HG03378 (cell line): ENCODE measurements around the gene NTM.

Experiments
- ATAC-seq: cut with Tn5 transposase; IDR thresholded peaks from one replicate; pipeline ENCODE4 v1.9.1; 2021; ENCODE audit warnings: mild to moderate bottlenecking, moderate library complexity; ENCODE audit not compliant: unreplicated experiment

The NTM gene

DNA sequence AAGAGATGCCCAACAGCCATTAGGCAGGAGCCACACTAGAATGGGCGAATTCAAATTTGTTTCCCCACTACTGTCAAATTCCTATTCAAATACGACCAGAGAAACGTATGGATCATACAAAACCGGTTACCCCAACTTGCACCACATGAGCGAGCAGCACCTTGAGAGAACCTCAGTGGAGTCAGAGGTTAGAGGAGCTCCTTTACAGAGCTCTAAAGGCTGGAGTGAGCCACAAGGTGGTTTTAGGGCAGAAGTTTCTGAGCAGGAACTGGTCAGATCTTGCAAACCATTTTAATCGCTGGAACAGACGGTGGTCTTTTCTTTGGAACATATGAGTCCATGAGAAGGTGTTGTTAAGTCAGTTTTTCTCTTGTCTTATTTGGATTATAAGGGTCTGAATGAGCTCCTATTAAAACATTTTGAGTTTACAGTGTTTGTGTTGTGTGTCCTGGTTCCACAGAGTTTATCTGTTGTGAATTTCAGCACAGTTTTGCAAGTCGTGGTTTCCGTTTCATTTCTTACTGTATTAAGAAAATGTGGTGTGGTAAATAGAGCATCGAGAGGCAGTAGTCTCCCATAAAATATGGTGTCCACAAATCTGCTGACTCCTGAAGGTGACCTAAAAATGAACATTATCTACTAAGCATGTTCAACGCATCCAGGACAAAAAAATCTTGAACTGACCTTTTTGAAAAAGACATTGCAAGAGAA lies 471.7 kb downstream of the NTM start:
- ATAC-seq = no peak

DNA sequence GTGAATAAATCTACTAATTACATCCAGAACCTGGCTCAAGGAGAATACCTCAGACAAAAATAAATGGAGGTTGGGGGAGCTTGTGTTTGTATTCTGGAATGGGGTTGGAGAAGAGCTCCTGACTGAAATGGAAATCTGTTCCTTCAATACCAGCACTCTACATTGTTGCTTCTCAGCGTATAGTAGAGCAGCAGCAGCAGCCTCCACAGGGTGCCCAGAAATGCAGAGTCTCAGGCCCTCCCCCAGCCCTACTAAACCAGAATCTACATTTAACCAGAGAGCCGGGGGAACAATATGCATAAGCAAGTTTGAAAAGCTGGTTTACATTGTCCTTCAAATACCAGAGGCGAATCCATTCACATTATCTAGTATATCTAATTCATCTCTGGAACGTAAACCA lies 474.8 kb downstream of the NTM start:
- ATAC-seq = no peak

DNA sequence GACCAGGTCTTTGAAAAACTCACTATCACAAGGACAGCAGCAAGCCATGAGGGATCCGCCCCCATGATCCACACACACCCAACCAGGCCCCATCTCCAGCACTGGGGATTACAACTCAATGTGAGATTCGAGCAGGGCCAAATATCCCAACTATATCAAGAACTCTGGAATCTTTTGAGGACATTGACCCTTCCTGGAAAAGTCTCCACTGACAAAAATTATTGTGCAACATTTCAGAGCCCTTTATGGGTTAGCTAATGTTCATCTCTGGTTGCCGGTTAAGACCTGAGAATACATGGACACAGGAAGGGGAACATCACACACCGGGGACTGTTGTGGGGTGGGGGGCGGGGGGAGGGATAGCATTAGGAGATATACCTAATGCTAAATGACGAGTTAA lies 479.1 kb downstream of the NTM start:
- no peak for ATAC-seq

DNA sequence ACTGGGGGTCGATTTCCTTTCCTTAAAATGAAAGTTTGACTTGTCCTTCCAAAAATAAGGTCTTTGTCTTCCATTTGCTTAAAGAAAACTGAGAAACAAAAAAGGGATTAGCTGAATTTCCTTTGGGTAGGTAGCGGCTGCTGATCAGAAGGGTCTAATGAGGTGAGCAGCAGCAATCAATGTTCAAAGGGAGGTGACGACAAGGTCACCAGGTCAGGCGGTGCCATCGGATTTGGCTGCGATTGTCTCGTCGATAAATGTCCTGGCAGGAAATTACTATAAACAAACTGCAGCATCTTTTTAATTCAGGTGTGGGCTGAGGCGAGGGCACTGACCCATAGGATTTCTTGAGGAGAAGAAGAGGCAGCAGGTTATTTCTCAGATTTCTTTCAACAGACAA lies 480.1 kb downstream of the NTM start:
- no peak for ATAC-seq

DNA sequence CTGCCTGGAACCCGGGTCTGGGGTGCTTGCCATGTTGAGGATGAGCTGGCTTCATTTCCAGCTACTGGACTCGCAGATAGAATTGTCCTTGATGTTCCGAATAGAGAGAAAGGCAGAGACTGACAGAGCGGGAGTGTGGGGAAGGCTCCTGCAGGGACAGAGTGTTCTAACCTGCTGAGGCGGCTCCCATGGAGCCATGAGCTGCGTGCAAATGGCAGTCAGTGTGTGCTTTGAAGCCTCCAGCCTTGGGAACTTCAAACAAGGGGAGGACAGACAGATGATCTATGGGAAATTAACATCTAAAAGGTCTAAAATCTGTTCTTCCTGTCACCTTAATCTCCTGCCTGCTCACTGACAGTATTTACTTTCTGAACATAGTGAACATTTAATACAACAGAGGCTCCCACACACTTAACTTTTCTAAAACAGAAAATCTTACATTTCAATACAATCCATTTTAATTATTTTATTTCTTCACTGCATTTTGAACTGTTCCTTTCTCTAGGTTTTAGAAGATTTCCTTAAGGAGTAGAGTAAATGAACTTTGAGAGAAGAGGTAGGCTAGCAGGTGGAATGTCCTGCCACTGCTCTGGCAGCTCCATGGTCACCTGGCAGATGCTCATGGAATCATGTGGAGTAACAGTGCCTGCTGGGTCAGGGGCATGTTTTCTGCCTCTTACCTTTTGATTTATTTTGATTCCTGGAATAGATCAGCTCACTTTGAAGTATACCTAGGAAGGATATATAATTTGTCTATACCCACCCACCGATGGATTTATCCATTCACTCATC lies 481.7 kb downstream of the NTM start:
- no peak for ATAC-seq

DNA sequence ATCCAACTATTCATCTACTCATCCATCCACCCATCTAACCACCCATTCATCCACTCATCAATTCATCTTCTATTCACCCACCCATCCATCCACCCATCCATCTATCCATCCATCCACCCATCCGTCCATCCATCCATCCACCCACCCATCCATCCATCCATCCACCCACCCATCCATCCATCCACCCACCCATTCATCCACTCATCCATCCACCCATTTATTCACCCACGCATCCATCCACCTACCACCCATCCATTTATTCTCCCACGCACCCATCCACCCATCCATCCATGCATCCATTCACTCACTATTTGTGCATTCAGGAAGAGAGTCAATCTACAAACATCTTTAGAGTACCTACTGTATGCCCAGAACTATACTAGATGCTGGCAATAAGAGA lies 482.3 kb downstream of the NTM start:
- ATAC-seq = no peak

DNA sequence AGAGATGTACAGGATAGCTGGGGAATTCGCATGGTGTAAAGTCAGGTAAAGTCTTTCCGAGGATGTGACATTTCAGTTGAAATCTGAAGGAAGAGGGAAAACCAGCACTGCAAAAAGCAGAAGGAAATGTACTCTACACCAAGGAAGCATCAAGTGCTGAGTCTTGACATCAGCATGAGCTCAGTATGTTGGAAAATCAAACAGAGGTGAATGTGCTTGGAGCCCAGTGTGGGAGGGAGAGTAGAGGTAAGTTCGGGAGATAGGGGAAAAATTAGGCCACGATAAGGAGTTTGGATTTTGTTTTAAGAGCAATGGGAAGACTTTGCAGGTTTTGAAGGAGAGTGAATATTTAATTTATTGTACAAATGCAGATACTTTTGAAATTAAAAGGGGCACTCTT lies 484.0 kb downstream of the NTM start:
- ATAC-seq = no peak

DNA sequence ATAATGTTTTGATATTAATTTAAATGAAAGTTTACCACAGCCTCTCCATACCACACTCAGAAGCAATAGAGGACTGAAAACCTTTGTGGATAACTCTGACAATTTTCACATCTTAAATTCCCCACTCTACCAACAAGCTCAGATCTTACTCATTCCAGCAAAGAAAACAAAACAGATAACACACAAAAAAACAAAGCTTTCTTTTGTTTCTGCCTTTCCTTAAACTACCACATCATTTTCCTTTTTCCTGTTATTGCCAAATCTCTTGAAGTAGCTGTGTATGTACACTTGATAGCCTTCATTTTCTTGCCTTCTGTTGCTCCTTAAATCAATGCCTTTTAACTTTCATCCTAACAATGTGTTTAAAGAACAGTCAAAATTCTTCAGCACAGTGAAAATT lies 484.9 kb downstream of the NTM start:
- no peak for ATAC-seq

DNA sequence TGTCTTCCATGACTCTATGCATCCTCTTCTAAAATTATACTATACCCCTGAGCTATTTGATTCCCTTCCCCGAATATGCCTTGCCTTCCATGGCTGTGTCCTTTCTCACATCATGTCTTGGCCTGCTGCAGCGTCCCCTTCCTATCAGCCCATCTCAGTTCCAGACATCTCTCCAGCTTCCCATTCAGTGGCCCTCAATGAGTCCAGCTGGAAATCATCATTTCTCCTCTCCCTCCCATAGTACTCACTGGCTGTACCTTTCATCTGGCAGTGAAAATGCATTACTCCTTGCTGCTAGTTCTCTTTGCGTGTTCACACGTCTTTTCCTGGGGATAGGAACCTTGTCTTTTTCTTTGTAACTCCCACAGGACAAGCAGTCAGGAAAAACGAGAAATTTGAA lies 486.8 kb downstream of the NTM start:
- ATAC-seq = no peak

DNA sequence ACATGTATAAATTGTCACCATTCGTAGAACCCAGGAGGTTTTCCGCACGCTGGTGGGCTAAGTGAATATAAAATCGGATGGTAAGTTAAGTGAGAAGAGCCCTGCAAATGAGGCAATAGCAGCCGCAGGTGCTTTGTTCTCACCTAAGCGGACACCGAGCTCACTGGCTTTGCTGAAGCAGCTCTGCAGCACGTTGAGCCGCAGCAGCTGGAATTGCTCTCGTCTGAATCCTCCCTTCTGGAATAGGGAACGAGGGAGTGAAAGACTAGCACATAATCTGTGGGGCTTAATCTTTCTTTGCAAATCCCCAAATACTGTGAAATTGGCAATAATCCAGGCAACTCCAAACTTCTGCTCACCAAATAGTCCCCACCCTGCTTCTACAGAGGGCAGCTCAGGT lies 488.1 kb downstream of the NTM start:
- no peak for ATAC-seq

DNA sequence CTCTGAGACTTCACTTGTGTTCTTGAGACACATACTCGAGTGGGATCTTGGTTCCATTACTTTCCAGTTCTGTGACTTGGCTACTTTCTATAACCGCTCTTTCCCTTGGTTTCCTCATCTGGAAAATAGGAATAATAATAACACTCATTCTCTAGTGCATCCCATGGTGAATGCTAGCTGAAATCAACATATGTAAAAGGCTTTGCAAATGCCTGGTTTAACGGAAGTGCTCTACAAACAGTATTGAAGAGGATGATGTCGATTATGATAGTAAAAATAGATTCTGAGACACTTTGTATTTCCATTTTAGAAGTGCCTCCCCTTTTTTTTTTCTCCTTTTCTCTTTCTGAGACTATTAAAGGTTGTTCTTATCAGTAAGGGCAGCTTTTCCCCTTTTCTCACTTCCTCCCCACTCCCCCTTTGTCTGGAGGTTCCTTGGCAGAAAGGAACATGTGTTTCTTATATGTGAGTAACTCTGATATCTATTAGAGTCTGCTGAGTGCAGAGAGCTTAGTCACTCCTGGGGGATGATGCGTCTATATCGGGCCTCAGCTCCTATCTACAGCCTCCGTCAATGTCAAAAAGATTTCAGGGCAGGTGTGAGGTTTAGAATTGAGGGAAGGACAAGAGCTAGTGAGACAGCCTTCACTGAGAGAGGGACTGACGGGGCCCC lies 489.3 kb downstream of the NTM start:
- no peak for ATAC-seq

DNA sequence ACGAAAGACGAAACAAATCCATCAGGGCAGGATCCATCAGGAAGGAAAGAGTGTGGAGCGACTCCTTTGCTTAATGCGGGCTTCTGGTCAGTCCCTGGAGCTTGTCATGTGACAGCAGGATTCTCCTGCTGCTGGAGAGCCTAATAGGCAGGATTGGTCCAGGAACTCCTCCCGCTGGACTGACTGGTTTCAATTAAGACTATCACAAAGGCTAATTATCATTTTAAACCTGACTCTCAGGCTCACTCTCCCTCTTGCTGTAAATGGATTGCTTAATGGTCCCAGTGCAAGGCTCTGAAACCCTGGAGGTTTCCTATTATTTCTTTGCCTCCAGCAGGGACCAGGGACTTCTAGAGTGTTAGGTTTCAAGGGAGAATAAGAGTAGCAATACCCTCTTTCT lies 493.8 kb downstream of the NTM start:
- no peak for ATAC-seq

DNA sequence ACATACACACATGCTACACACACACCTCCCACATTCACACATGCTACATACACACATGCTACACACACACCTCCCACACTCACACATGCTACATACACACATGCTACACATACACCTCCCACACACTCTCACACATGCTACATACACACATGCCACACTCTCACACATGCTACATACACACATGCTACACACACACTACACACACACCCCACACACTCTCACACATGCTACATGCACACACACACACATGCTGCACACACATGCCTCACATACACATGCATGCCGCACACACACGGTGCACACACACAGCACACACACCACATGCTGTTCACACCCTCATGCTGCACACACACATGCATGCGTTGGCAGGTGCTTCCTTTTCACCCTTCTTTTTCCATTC lies 495.4 kb downstream of the NTM start:
- no peak for ATAC-seq

DNA sequence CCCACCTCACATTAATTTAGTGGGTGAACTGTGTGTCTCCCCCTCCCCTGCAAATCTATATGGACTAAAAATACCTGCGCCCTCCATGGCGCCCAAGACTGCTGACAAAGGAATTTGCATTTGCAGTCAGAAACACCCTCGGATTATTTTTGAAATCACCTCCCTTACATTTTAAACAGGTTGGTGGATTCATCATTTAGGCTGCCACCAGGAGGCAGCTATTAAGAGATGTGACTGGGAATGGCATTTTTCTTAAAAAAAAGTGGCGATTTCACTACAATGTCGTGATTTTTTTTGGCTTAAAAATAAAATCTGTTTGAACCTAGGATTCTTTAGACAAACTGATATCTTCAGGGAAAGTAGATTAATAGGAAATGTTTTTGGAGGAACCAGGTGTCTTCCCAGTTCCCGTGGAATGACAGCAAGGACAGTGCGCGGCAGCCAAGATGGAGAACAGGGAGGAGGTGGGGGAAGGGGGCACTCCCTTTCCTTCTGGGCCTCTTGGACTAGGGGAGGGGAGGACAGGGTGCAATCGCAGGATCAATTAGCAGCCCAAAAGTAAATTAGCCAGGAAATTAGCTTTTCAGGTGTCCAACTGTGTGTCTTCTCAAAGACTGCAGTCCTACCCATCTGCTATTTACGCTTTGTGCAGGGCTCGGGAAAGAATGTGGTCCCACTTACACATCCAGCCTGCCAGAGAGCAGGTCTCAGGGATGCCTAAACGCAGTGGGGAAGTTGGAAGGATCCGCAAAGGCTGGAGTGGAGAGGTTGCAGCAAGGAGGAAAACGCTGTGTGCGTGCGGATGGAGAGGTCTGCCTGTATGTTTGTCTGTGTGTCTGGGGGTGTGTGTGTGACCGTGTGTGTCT lies 496.4 kb downstream of the NTM start:
- no peak for ATAC-seq

DNA sequence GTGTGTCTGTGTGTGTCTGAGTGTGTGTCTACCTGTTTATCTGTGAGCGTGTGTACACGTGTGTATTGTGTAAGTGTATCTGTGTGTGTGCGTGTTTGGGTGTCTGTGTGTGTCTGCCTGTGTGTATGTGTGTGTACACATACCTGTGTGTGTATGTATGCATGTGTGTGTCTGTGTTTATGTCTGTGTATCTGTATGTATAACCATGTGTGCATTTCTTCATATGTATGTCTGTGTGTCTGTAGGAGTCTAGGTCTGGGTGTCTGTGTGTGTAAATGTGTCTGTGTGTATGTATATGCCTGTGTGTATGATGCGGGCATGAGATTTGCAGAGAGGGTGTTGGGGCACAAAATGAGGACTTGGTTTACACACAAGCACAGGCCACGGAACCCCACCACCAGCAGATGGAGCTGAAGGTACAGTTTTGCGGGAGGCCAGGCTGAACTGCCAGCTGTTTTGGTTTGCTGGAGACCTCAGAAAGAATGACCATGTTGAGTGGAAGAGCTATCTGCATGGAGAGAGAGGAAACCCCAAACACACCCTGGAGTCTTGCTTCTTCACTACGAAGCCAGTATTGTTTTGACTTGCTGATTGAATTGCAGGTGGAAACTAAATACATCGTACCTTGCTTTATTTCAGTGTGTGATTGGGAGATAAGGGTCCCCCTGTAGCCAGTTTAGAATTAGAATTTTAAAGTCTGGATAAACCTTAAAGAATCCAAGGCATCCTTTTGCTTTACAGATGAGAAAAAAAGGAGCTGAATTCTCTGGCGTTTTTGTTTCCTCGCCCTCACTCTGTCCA lies 497.2 kb downstream of the NTM start:
- ATAC-seq = peak; percentile 72

DNA sequence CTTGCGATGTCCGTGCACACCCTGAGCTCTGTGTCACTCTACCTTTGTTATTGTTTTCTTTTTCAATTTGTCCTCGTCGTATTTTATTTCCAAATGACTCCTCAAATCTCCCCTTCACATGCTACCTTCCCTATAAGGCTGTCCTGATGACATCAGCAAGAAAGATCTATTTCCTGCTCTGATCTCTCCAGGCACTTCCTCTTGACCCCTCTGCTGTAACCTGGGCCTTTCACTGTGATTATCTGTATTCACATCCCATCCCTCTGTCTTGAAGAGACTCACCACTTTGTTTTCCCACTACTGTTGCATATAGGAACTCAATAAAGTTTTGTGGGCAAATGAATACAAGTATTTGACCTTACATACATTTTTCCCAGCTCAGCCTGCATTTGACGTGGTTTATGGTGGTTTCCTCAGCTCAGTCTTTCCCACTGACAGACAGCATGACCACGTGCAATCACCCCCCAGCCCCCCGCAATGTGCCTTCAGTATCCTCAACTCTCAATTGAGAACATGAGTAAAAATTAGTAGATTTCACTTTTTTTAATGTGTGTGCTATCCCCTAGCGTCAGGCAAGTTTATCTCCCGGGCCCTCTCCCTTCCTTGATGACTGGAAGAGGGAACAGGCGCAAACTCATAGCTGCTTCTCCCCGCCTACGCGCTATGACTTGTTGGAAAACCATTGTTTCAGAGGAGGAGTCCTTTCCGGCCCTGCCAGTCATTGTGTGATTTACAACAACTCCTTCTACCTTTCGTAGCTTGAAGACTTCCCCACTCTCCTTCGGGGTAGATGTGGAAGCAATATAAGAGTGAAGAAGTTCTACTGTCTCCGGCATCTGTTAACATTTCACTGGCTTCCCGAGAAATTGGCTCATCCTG lies 498.5 kb downstream of the NTM start:
- ATAC-seq = no peak

DNA sequence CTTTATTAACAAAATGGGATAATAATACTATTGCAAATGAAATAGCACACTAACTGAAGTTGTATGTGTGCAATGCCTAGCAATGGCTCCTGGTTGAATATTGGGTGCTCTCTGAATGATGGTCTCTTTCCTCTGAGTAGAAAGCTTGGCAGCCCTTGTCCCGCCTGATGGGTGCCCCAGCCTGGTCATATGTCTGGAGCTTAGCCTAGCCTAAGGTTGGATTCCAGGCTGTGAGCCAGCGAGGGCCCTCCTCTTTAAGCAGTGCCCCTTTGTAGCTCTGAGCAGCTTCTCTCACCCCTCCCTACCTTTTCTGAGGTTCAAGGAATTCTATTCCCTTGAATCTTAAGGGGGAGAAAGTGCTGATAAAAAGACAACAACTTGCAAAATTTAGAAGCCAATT lies 499.9 kb downstream of the NTM start:
- no peak for ATAC-seq

DNA sequence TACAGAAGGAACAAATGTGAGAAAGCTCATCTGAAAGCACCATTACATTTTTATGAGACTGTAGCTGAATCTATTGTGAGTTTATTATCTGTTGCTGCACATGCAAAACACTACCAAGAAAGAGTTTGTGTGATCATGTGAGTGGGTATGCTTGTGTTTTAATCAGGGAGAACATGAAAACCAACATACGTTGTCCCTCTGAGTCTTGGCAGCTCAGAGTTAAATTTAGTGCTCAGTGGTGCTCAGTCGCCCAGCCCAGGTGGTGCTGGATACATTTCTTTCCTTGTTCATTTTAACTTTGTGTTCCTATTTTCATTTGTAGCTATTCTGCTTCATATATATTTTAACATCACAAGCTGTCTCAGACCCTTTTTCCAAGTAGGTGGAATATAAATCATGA lies 500.6 kb downstream of the NTM start:
- ATAC-seq = no peak

DNA sequence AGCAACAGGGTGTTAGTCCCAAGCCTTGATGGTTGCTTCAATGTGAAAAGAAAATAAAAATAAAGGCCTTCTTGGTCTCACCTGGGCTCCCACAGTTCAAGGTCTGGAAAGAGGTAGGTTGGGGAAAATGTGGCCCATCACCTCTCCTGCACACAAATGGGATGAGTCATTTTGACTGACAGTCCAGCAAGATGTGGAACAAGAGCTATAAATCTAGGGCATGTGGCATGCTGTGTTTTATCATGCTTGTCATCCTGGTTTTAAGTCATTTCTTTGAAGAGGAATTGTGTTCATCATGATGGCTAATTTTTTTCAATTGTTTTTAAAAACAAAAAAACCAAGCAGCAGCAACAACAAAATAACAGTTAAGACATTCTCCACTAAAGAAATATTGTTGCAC lies 503.7 kb downstream of the NTM start:
- no peak for ATAC-seq
